Omental fat pad (tissue), 4 donors: ENCODE data around the gene NTNG1. TPM values are rescaled to one million over a fixed set of nuclear protein-coding genes. Genes with fewer than 3 reads are reported as not detected.

Experiments
- ATAC-seq: fragments of 150-250 bp; one replicate; pipeline ENCODE4 v1.9.1; 2016; ENCODE audit warnings: mild to moderate bottlenecking, moderate library complexity; ENCODE audit not compliant: low FRiP score
- DNase-seq: peaks from one replicate; pipeline ENCODE4 v3.0.0-alpha.2; 2019; ENCODE audit warnings: low spot score
- total RNA-seq, 4 donors: library from RNA; depleted of rRNA; stranded (reverse); fragments of >200 nt; gene quantifications; one replicate each; pipeline ENCODE4 v1.1.0, GENCODE V29; 2016
- TF ChIP-seq, protein P1 (sequence below), 3 donors: fragments of 450-650 bp; IDR thresholded peaks; one replicate each; pipeline ENCODE4 v1.5.1; 2016 to 2017; ENCODE audit warnings: antibody characterized with exemption in 3 of 3, mild to moderate bottlenecking in 3 of 3, moderate library complexity in 2 of 3

NTNG1 gene
- total RNA-seq, 4 donors from 2014 or later, result 1.3 to 28.5 (median 6.6) TPM

GRCh38 chr1:107142140-107142542, 1.3 kb downstream of the NTNG1 start:
- no peak for ATAC-seq

DNA sequence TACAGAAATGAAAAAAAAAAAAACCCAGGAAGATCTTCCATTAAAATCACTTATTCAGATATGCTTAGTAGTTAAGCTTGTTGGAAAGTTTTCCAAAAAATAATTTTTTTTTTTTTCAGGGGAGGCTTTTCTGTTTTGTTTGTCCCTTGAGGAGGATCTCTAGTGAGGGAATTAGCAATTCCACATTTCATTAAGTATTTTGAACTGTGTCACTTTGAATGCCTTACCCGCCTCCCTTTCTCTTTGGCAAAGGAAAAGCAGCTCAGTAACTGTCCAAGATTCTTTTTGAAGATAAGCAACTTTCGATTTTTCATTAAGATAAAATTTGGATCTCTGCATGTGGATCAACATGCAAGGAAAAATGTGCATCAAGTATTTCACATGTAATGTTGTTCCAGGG, 1.8 kb downstream of the NTNG1 start:
- DNase-seq (no peak), ATAC-seq (no peak)
- TF ChIP-seq, protein P1, sequence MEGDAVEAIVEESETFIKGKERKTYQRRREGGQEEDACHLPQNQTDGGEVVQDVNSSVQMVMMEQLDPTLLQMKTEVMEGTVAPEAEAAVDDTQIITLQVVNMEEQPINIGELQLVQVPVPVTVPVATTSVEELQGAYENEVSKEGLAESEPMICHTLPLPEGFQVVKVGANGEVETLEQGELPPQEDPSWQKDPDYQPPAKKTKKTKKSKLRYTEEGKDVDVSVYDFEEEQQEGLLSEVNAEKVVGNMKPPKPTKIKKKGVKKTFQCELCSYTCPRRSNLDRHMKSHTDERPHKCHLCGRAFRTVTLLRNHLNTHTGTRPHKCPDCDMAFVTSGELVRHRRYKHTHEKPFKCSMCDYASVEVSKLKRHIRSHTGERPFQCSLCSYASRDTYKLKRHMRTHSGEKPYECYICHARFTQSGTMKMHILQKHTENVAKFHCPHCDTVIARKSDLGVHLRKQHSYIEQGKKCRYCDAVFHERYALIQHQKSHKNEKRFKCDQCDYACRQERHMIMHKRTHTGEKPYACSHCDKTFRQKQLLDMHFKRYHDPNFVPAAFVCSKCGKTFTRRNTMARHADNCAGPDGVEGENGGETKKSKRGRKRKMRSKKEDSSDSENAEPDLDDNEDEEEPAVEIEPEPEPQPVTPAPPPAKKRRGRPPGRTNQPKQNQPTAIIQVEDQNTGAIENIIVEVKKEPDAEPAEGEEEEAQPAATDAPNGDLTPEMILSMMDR (IDR thresholded peaks at IDR 0.05), result no peak

More at GRCh38 chr1:107142140-107142542, 1.3 kb downstream of the NTNG1 start:
- no peak for DNase-seq
- TF ChIP-seq, protein P1 (IDR thresholded peaks at IDR 0.05), result peak in 1 of 3 donors; percentile 23

DNA sequence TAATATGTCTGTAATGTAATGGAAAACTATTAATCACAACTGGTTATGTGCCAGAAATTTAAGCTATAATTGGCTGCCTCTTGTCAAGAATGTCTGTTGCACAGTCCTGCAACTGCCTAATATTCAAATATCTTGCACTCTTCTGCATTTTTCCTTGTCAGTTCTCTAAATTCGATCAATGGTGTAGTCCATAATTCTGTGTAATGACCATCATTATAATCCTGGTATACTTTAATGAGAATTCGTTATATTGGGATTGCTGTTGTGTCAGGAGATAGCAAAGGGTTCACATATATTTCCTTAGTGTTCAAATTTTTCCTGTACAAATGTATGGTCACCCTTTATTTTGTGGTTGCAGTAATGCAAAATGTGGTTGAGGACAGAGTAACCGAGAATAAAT, 4.8 kb downstream of the NTNG1 start:
- ATAC-seq, result no peak
- TF ChIP-seq, protein P1 (IDR thresholded peaks at IDR 0.05), result no peak
- DNase-seq, result no peak

GRCh38 chr1:107147843-107148242, 7.0 kb downstream of the NTNG1 start:
- TF ChIP-seq, protein P1 (IDR thresholded peaks at IDR 0.05), result no peak
- ATAC-seq (no peak), DNase-seq (no peak)

GRCh38 chr1:107149946-107150345, 9.1 kb downstream of the NTNG1 start:
- DNase-seq (no peak), ATAC-seq (no peak)
- TF ChIP-seq, protein P1 (IDR thresholded peaks at IDR 0.05), result no peak

- TF ChIP-seq, protein P1 (IDR thresholded peaks at IDR 0.05), result no peak
Observed at GRCh38 chr1:107151295-107151694, 10.5 kb downstream of the NTNG1 start.

GRCh38 chr1:107152395-107152794, 11.6 kb downstream of the NTNG1 start:
- DNase-seq, result no peak
- TF ChIP-seq, protein P1 (IDR thresholded peaks at IDR 0.05), result no peak
- no peak for ATAC-seq

More at GRCh38 chr1:107151295-107151694, 10.5 kb downstream of the NTNG1 start:
- ATAC-seq (no peak), DNase-seq (no peak)
